ENCODE measurements around the gene PLIN5.
"Not testable (repeated sequence)": the region's sequence is repeated elsewhere in the genome, so short reads cannot be mapped to it uniquely, and the experiment has no call there.

PLIN5 gene

DNA sequence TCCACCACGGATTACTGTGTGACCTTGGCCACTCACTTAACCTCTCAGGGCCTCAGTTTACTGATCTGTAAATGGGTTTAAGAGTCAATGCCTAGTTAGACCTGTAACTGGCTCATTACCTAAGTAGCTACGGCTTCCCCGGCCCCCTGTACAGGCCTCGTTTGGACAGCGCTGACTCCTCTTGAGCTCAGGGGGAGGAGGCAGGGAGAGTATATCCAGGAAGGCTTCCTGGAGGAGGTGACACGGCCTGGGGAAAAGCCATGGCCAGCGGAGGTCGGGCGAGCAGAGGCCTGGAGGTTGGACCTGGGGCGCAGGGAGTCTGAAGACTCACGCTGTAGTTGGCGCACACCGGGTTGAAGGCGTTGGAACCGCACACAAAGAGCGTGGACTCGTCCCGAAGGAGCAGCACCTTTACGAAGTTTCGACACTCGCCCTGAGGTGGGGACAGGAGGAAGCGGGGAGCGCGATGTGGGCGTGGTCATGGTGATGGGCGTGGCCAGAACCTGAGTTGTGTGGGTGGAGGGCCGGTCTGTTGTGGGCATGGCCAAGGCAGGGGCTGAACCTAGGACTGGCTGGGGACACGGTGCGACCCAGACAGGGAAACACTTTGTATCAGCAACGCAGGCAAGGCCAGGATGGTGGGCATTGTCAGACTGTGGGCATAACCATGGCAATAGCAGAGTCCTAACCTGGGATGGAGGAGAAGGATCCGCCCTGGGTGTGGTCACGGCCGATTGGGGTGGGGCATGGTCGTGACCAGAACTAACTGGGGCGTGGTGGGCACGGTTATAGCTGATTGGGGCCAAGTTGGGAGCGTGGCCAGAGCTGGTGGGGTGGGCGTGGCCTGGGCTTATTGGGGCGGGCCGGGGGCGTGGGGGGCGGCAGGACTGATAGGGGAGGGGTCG is 20.9 kb upstream of the PLIN5 start:
- Mint-ChIP-seq H3K4me3 (no peak overlapping the region), H3K27ac (no peak overlapping the region), H3K9me3 (ENCODE audit: low read depth) (no peaks in the 10 kb centered on the region), H3K4me1 (ENCODE audit: low read depth) (no peaks in the 10 kb centered on the region), H3K27me3 (peaks cover 2% of the 10 kb centered on the region), H3K36me3 (no peaks in the 10 kb centered on the region)

DNA sequence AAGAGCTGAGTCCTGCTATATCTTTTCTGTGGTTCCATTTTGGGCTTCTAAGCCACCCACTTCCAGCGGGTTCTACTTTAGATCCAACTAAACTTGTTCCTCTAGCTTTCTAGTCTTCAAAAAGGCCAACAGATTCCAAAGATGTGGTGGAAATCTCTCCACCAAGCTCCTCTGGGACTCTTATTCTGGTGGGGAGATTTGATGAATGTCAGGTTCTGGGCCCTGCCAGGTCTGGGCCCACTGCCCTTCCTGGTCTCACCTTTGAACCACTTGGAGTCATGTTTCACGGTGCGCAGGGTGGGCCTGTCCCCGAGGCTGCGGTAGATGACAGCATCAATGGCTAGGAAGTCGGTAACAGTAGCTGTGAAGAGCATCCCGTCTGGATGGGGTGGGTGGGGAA is 19.7 kb upstream of the PLIN5 start:
- no peaks in the 10 kb centered on the region for H3K36me3 Mint-ChIP-seq
- no peak overlapping the region for H3K4me3 Mint-ChIP-seq
- no peak overlapping the region for H3K27ac Mint-ChIP-seq
- H3K27me3 Mint-ChIP-seq = peaks cover 4% of the 10 kb centered on the region
- H3K9me3 Mint-ChIP-seq (ENCODE audit: low read depth) = no peaks in the 10 kb centered on the region
- no peaks in the 10 kb centered on the region for H3K4me1 Mint-ChIP-seq (ENCODE audit: low read depth)

DNA sequence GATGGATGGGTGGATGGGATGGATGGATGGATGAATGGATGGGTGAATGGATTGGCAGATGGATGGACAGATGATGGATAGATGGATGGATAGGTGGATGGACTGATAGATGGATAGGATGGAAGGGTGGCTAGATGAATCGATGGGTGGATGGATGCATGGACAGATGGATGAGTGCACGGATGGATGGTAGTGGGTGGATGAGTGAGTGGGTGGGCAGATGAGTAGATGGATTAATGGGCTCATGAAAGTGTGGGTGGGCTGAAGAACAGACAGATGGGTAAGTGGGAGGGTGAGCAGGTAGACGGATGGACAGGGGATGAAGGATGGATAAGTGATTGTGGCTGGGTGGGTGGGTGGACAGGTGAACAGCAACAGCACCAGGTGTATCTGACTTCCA is 18.8 kb upstream of the PLIN5 start:
- H3K27me3 Mint-ChIP-seq = peaks cover 4% of the 10 kb centered on the region
- H3K36me3 Mint-ChIP-seq = no peaks in the 10 kb centered on the region
- no peaks in the 10 kb centered on the region for H3K9me3 Mint-ChIP-seq (ENCODE audit: low read depth)
- H3K27ac Mint-ChIP-seq = no peak overlapping the region
- no peaks in the 10 kb centered on the region for H3K4me1 Mint-ChIP-seq (ENCODE audit: low read depth)
- H3K4me3 Mint-ChIP-seq = no peak overlapping the region

DNA sequence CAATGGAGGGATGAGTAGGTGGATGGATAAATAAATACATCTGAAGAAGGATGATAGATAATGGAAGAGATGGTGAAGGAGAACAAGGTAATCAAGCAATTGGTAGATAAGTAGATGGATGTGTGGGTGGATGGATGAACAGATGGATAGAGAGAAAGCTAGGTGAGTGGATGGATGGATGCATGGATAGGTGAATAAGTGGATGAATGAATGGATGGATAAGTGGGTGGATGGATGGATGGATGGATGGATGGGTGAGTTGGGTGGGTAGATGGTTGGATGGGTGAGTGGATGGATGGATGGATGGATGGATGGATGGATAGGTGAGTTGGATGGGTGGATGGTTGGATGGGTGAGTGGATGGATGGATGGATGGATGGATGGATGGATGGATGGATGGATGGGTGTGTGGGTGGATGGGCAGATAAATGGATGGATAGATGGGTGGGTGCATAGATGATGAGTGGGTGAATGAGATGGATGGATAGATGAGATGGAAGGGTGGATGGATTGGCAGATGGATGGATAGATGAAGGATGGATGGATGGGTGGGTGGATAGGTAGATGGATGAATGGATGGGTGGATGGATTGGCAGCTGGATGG is 18.2 kb upstream of the PLIN5 start:
- no peaks in the 10 kb centered on the region for H3K9me3 Mint-ChIP-seq (ENCODE audit: low read depth)
- H3K27me3 Mint-ChIP-seq = peaks cover 4% of the 10 kb centered on the region
- H3K36me3 Mint-ChIP-seq = no peaks in the 10 kb centered on the region
- H3K27ac Mint-ChIP-seq = no peak overlapping the region
- H3K4me3 Mint-ChIP-seq = no peak overlapping the region
- H3K4me1 Mint-ChIP-seq (ENCODE audit: low read depth) = no peaks in the 10 kb centered on the region

DNA sequence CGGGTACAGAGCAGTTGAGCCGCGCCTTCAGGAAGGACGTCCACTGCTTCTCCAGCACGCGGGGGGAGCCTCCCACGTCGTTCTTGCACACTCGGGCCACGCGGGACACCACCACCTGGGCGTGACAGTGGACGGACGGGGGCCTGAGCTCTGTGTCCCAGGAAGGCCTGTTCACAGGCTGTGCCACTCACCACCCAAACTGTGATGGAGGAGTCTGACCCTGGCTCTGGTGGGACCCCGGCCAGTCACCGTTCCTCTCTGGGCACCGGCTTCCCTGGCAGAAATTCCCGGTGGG is 17.4 kb upstream of the PLIN5 start:
- Mint-ChIP-seq H3K27ac (no peak overlapping the region), H3K4me1 (ENCODE audit: low read depth) (no peaks in the 10 kb centered on the region), H3K27me3 (peaks cover 4% of the 10 kb centered on the region), H3K36me3 (no peaks in the 10 kb centered on the region), H3K4me3 (no peak overlapping the region), H3K9me3 (ENCODE audit: low read depth) (no peaks in the 10 kb centered on the region)

DNA sequence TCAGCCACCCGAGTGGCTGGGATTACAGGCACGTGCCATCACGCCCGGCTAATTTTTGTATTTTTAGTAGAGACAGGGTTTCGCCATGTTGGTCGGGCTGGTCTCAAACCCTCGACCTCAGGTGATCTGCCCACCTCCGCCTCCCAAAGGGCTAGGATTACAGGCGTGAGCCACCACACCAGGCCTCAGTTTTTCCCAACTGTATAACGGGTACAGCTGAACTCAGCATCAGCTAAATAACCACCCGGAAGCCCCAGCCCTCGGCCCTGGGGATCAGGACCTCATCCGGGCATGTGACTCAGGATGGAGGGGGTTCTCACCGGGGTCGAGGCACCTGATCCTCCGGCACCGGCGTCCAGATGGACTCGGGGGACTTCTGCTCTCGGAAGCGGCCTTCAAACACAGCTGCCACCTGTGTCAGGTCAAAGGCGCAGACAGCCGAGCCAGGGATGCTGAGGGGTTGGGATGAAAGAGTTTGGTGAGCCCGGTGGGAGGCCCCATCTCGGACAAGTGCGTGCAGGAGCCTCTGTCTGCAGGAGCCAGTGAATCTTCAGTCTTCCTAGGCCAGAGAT is 15.5 kb upstream of the PLIN5 start:
- Mint-ChIP-seq H3K4me3 (no peak overlapping the region), H3K27me3 (peaks cover 4% of the 10 kb centered on the region), H3K9me3 (ENCODE audit: low read depth) (no peaks in the 10 kb centered on the region), H3K36me3 (no peaks in the 10 kb centered on the region), H3K27ac (no peak overlapping the region), H3K4me1 (ENCODE audit: low read depth) (no peaks in the 10 kb centered on the region)

DNA sequence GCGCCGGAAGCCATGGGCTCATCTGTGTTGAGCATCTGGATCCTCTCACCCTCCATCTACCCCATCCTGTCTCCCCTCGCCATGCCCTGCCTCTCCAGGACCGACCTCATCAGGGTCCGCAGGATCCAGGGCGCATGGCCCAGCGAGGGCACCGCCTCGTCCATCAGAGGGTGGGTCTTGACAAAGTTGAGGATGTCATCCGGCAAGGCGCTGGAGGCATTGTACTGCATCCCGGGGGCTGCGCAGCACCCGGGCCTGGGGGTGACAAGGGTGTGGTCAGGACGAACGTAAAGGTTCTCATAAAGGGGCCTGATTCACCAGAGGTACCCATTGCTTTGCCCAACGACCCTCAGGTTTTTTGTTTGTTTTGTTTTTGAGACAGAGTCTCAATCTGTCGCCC is 15.0 kb upstream of the PLIN5 start:
- Mint-ChIP-seq H3K27ac (no peak overlapping the region), H3K9me3 (ENCODE audit: low read depth) (no peaks in the 10 kb centered on the region), H3K36me3 (no peaks in the 10 kb centered on the region), H3K4me3 (no peak overlapping the region), H3K4me1 (ENCODE audit: low read depth) (no peaks in the 10 kb centered on the region), H3K27me3 (peaks cover 4% of the 10 kb centered on the region)

DNA sequence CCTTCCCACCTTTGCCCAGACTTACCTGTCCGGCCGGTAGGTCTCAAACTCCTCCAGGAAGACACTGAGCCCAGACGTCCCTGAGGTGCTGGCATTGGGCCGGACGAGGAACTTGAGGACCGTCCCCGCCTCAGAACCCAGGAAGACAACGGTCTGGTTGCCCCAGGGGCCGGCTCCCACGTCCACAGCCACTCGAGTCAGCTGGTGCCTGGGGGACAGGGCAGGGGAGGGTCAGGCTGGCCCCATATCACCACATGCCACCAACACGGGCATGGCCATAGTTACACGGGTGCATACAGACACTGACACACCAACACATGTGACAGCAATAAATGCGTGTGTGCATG is 13.2 kb upstream of the PLIN5 start:
- H3K27me3 Mint-ChIP-seq = peaks cover 4% of the 10 kb centered on the region
- no peaks in the 10 kb centered on the region for H3K36me3 Mint-ChIP-seq
- no peak overlapping the region for H3K27ac Mint-ChIP-seq
- no peaks in the 10 kb centered on the region for H3K4me1 Mint-ChIP-seq (ENCODE audit: low read depth)
- H3K9me3 Mint-ChIP-seq (ENCODE audit: low read depth) = no peaks in the 10 kb centered on the region
- no peak overlapping the region for H3K4me3 Mint-ChIP-seq

DNA sequence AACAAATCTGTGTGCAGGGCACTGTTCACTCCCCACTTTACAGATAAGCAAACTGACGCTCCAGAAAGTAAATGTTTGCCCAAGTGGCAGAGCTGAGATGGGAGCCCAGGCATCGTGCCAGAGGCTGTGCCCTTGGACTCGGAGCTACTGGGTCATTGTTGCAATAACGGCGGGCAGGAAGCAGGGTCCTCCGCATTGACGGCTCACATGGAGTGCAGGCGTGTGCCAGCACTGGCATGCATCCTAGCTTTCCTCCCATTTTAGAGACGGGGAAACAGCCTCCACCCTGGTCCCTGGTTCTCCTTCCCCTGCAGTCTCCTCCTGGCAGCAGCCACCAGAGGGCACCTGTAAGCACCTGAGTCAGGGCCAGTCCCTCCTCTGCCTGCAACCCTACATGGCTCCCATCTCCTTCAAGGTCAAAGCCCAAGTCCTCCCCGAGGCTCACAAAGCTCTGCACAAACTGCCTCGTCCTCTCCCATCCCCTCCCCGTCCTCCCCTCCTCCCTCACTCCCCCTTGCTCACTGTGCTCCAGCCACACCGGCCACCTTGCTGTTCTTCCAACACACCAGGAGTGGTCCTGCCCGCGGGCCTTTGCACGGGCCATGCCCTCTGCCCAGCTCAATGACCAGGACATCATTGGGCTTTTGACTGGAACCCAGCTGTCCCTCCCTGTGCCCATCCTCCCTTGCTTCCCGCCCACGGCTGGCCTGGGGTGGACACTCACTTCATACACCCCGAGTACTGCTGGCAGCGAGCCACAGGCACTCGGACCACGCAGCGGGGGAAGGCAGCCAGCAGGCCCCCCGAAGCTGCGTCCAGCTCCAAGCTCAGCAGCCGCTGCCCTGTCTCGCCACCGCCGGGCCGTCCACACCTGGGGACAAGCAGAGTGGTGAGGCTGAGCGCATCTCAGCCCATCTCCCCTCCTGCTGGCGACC is 12.5 kb upstream of the PLIN5 start:
- no peaks in the 10 kb centered on the region for H3K9me3 Mint-ChIP-seq (ENCODE audit: low read depth)
- no peak overlapping the region for H3K27ac Mint-ChIP-seq

DNA sequence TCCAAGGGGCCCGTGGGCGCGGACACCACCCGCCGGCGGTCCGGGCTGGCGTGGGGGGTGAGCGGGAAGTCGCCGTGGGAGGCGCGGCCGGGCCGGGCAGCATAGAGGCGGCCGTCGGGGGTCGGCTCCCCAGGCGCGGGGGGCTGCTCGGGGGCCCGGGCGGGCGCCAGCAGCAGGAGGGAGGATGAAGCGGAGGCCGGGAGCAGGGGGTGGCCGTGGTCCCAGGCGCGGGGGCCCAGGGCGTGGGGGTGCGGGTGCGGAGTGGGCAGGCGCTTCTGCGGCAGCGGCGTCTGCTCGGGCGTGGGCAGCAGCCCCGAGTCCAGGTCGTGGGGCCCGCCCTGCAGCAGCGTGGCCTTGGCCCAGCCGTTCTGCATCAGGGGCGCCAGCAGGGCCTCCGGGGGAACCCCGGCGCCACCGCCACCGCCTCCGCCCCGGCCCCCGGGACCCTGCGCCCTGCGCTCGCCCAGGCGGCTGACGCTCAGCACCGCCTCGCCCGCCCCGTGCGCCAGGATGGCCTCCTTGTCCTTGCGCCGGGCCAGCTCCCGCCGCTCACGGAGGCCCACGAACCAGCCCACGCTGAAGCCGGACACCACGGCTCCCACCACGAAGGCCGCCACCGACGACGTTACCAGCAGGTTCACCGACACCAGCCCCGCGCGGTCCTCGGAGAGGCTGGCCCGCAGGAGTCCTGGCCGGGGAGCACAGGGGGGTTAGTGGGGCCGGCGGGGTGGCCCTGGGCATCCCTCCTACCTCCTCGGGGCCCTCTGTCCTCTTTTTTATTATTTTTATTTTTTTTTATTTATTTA is 9.0 kb upstream of the PLIN5 start:
- no peaks in the 10 kb centered on the region for H3K36me3 Mint-ChIP-seq
- H3K4me3 Mint-ChIP-seq = no peak overlapping the region
- H3K9me3 Mint-ChIP-seq (ENCODE audit: low read depth) = no peaks in the 10 kb centered on the region
- H3K27me3 Mint-ChIP-seq = no peaks in the 10 kb centered on the region
- peaks cover 6% of the 10 kb centered on the region for H3K4me1 Mint-ChIP-seq (ENCODE audit: low read depth)
- H3K27ac Mint-ChIP-seq = no peak overlapping the region

More for the DNA sequence above, 12.5 kb upstream of the PLIN5 start:
- H3K4me1 Mint-ChIP-seq (ENCODE audit: low read depth) = no peaks in the 10 kb centered on the region
- no peaks in the 10 kb centered on the region for H3K36me3 Mint-ChIP-seq
- H3K27me3 Mint-ChIP-seq = peaks cover 4% of the 10 kb centered on the region
- no peak overlapping the region for H3K4me3 Mint-ChIP-seq

DNA sequence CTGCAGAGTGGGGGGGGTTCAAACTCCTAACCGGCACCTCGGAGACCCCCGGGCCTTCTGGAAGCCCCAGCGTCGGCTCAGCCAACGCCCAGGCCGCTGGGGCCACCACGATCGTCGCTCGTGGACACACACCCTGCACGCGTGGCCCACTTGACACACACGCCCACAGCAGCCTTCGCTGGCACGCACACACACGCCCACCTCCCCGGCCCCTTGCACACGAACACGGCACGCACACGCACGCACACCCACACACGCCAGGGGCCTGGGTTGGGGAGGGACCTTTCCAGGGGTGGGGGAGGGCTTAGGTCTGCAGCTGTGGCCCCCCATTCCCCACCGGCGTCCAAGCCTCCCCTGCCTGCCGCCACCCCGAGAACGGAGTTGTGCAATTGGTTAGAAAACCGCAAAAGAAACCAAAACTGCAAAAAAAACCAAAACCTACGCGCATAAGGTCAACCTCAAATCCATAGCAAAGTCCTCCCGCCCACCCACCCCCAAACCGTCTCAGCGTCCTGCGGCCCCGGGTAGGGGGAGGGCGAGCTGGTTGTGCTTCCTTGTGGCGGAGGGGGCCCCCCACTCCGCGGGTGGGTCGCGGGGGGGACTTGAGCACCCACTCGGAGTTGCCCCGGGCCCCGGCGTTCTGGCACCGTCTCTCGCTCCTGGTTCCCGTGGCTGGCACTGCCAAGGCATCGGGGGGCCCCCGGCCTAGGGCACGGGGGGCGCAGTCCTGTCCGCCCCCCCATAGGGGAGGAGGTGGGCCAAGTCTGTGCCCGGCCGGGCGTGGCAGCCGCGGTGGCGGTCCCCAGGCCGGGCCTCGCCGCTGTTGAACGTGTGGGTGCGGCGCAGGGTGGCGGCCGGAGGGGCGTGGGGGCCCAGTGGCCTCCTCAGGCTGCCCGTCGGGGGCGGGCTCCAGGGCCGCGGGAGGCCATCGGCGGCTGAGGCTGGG is 8.1 kb upstream of the PLIN5 start:
- H3K4me1 Mint-ChIP-seq (ENCODE audit: low read depth) = peaks cover 6% of the 10 kb centered on the region
- no peak overlapping the region for H3K4me3 Mint-ChIP-seq
- H3K27me3 Mint-ChIP-seq = no peaks in the 10 kb centered on the region
- no peaks in the 10 kb centered on the region for H3K9me3 Mint-ChIP-seq (ENCODE audit: low read depth)
- no peaks in the 10 kb centered on the region for H3K36me3 Mint-ChIP-seq
- no peak overlapping the region for H3K27ac Mint-ChIP-seq

DNA sequence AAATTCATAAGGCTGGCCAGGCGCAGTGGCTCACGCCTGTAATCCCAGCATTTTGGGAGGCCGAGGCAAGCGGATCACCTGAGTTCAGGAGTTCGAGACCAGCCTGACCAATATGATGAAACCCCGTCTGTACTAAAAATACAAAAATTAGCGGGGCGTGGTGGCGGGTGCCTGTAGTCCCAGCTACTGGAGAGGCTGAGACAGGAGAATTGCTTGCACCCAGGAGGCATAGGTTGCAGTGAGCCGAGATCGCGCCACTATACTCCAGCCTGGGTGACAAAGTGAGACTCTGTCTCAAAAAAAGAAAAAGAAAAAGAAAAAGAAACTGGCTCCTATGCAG is 6.8 kb upstream of the PLIN5 start:
- H3K4me1 Mint-ChIP-seq (ENCODE audit: low read depth); H3K27me3 Mint-ChIP-seq; H3K36me3 Mint-ChIP-seq; H3K9me3 Mint-ChIP-seq (ENCODE audit: low read depth); H3K27ac Mint-ChIP-seq; H3K4me3 Mint-ChIP-seq: not testable (repeated sequence)

DNA sequence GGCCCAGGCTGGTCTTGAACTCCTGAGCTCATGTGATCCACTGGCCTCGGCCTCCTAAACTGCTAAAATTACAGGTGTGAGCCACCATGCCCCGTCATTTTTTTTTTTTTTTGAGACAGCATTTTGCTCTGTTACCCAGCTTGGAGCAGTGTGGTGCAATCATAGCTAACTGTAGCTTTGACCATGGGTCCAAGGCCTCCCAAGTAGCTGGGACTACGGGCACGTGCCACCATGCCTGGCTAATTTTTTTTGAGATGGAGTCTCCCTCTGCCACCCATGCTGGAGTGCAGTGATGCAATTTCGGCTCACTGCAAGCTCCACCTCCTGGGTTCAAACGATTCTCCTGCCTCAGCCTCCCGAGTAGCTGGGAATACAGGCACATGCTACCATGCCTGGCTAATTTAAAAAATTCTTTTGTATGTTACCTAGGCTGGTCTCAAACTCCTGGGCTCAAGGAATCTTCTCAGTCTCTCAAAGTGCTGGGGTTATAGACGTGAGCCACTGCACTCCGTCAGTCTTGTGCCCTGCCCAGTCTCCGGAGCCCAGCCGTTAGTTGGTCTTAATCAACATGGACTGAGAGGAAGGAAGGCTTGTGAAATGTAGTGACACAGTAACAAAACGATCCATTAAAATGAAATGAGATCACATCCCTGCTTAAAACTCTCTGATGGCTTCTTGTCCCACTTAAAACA is 6.2 kb upstream of the PLIN5 start:
- Mint-ChIP-seq H3K4me1 (ENCODE audit: low read depth) (peaks cover 6% of the 10 kb centered on the region), H3K36me3 (no peaks in the 10 kb centered on the region), H3K27me3 (no peaks in the 10 kb centered on the region), H3K27ac (no peak overlapping the region), H3K9me3 (ENCODE audit: low read depth) (no peaks in the 10 kb centered on the region), H3K4me3 (no peak overlapping the region)

Data from activated naive CD8-positive, alpha-beta T cell (primary cell).